ENCODE results near the gene WNT8B.

- TF ChIP-seq CTCF (IDR thresholded peaks at IDR 0.05; ENCODE audit: poor library complexity, severe bottlenecking) (no peak), POLR2AphosphoS5 (IDR thresholded peaks at IDR 0.05) (no peak), EP300 (conservative IDR thresholded peaks at IDR 0.05; ENCODE audit: poor library complexity, severe bottlenecking) (no peak), RAD21 (conservative IDR thresholded peaks at IDR 0.05) (no peak), EZH2 (IDR thresholded peaks at IDR 0.05; ENCODE audit: borderline replicate concordance, insufficient read depth, low read length, poor library complexity, severe bottlenecking) (no peak), TAF1 (IDR thresholded peaks at IDR 0.05; ENCODE audit: low read depth) (no peak), REST (IDR thresholded peaks at IDR 0.05; ENCODE audit: borderline replicate concordance) (no peak), SMC3 (conservative IDR thresholded peaks at IDR 0.05; ENCODE audit: poor library complexity) (no peak), MXI1 (conservative IDR thresholded peaks at IDR 0.05; ENCODE audit: poor library complexity, severe bottlenecking) (no peak)
Observed at GRCh38 chr10:100490531-100490930, 27.7 kb downstream of the WNT8B start.
